Suppressor macrophage (primary cell): ENCODE results near the gene SLCO1B1.
"Not testable (repeated sequence)": the region's sequence is repeated elsewhere in the genome, so short reads cannot be mapped to it uniquely, and the experiment has no call there.

Source experiments
- DNase-seq, 4 experiments: peaks; one replicate each; pipeline ENCODE4 v3.0.0-alpha.2; 2020 to 2022
- total RNA-seq, 17 experiments: gene quantifications; one replicate each; lab custom pipeline; 2026; ENCODE audit warnings: mixed read lengths in 6 of 17, inconsistent platforms in 3 of 17; lab: John Stamatoyannopoulos, UW

Gene SLCO1B1, protein sequence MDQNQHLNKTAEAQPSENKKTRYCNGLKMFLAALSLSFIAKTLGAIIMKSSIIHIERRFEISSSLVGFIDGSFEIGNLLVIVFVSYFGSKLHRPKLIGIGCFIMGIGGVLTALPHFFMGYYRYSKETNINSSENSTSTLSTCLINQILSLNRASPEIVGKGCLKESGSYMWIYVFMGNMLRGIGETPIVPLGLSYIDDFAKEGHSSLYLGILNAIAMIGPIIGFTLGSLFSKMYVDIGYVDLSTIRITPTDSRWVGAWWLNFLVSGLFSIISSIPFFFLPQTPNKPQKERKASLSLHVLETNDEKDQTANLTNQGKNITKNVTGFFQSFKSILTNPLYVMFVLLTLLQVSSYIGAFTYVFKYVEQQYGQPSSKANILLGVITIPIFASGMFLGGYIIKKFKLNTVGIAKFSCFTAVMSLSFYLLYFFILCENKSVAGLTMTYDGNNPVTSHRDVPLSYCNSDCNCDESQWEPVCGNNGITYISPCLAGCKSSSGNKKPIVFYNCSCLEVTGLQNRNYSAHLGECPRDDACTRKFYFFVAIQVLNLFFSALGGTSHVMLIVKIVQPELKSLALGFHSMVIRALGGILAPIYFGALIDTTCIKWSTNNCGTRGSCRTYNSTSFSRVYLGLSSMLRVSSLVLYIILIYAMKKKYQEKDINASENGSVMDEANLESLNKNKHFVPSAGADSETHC
- 0 to 2.3 (median 0) reads per million in 17 experiments for total RNA-seq

DNA sequence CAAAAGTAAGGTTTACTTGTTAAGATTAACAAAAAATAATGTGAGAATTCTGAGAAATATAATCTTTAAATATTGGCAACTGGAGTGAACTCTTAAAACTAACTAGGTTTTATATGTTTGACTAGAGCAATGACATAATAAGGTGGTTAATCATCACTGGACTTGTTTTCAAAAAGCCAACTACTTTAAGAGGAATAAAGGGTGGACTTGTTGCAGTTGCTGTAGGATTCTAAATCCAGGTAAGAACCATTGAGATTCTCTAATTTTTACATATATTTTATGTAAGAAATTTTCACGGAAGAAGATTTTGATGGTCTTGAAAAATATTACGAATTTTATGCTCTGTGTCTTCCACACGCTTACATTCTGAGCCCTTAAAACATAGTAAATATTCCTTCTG is at the start of gene SLCO1B1:
Gene SLCO1B1 (plus strand): TSS at position 197 of the 400 bp plus-strand sequence. CDS start 10,381 bp downstream, outside the sequence.
- DNase-seq, result no peak

DNA sequence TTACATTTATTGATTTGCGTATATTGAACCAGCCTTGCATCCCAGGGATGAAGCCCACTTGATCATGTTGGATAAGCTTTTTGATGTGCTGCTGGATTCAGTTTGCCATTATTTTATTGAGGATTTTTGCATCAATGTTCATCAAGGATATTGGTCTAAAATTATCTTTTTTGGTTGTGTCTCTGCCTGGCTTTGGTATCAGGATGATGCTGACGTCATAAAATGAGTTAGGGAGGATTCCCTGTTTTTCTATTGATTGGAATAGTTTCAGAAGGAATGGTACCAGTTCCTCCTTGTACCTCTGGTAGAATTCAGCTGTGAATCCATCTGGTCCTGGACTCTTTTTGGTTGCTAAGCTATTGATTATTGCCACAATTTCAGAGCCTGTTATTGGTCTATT is 46.2 kb upstream of the SLCO1B1 start:
- not testable (repeated sequence) for DNase-seq

DNA sequence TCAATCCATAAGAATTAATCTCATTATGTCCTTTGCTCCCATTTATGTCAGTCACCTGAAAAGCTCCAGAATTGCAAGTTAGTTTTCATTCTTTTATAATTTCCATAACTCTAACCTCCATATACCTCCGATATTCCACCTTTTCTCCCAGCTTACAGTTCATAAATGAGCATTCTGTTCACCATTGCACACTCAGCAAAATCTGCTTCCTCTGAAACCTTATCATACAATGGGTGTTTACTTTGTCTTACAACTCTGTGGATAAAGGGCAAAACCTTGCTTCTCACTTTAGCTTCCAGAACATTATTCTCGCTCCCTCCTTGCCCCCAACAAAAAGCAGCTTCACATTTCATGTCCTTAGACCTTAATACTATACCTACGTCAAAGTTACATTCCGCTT is 19.3 kb upstream of the SLCO1B1 start:
- no peak for DNase-seq

DNA sequence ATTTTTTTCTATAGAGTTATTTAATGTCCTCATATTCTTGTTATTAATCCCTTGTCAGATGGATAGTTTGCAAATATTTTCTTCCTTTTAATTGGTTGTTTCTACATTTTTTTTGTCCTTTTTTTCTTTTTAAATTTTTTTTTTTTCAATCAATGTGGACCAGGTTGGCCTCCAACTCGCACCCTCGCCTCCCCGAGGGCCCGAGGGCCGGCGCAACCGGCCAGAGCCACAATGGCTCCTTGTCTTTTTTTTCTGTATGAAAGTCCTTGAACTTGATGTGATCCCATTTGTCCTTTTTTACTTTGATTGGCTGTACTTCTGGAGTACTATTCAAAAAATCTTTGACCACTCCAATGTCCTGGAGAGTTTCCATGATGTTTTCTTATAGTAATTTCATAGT is 17.7 kb upstream of the SLCO1B1 start:
- no peak for DNase-seq

DNA sequence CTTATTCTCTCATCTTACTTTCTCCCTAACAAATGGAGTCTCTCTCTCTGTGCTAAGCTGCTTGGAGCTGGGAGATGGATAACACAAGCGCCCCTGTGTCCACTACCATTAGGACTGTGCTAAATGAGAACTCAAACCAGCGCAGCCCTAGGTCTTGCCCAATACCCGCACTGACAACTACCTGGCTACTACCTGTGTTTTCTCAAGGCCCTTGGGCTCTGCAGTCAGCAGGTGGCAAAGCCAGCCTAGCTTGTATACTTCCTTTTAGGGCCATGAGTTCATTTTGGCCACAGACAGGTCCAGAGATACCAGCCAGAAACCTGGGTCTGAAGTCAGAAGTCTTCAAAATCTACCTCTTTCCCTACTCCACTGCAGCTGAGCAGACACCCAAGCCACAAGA is 13.0 kb upstream of the SLCO1B1 start:
- no peak for DNase-seq

DNA sequence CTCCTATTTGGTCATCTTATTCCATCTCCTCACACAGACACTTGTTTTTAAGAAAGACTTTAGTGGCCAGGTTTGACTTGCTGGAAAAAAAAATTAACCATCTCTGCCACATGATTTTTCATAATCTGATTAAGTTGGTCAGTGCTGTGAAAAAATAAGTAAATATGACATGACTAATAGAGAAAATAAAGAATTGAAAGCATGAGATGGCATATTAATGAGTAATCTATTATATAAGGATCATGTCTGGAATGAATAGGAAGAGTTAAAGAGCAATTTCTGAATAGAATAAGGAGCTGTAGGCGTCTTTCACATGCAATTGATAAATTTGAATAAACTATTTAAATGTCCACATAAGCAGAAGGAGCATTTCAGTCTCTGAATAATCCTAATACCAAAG is 12.2 kb upstream of the SLCO1B1 start:
- no peak for DNase-seq

DNA sequence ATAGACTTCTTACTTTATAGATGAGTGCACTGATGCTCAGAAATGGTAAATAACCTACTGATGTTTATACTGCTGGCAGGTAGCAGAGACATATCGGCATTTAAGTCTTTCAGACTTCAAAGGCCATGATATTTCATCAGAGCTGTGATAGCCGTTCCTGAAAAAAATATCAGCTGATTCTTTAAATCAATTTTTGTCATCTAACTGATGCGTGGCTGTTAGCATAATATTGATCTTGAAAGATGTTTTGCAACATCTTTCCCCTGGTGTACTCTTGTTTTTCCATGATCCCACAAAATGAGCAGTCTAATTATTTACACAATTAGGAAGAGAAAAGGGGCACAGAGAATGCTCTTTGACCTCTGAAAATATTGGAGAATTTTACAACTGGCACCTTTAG is 1.6 kb upstream of the SLCO1B1 start:
- no peak for DNase-seq

DNA sequence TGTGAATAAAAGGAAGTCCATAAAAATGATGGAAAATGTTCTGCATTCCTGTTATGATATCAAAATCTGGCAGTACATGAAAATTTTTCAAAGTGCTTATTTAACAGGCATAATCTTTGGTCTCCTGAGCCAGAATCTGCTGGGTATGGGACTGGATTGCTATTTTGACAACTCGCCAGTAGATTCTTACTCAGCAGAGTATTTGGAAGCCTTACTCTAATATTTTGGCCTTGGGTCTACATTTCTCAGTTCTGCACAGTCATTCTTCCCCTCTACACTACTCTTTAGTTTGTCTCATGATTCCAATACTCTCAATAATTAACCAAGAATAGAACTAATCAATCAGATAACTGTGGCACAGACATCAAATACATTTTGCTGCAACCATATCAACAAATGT is 1.1 kb upstream of the SLCO1B1 start:
- DNase-seq, result no peak

DNA sequence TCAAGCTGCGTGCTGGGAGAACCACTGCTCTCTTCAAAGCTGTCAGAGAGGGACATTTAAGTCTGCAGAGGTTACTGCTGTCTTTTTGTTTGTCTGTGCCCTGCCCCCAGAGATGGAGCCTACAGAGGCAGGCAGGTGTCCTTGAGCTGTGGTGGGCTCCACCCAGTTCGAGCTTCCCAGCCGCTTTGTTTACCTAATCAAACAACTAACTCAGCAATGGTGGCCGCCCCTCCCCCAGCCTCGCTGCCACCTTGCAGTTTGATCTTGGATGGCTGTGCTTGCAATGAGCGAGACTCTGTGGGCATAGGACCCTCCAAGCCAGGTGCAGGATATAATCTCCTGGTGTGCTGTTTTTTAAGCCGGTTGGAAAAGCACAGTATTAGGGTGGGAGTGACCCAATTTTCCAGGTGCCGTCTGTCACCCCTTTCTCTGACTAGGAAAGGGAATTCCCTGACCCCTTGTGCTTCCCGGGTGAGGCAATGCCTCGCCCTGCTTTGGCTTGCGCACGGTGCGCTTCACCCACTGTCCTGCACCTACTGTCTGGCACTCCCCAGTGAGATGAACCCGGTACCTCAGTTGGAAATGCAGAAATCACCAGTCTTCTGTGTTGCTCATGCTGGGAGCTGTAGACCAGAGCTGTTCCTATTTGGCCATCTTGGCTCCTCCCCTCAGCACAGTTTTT is 6.5 kb downstream of the SLCO1B1 start:
- DNase-seq, result not testable (repeated sequence)

DNA sequence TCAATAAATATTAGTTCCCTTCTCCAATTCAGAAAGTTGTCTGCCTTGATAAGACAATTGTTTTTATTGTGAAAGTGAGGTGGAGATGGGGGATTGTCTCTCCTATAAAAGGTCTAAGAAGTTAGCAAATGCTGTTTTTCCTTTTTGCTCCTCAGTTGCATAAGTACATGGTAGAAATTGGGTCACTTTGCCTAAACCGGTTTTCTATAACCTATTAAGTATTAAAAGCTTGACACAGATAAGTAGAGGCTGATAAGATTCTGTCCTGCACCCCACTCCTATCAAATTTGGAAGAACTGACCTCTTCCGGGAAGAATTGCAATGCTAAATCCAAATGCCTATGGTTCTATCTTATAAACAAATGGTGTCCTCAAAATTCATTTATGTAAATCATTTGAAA is 7.0 kb downstream of the SLCO1B1 start:
- no peak for DNase-seq

DNA sequence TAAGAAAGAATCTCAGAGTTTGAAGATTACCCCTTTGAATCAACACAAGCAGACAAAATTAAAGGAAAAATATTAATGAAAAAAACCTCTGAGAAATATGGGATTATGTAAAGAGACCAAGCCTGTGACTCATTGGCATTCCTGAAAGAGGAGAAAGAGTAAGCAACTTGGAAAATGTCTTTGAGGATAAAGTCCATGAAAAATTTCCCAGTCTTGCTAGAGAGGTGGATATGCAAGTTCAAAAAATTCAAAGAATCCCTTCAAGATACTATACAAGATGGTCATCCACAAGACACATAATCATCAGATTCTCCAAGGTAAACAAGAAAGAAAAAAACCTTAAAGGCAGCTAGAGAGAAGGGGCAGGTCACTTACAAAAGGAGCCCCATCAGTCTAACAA is 13.3 kb downstream of the SLCO1B1 start:
- DNase-seq, result no peak

DNA sequence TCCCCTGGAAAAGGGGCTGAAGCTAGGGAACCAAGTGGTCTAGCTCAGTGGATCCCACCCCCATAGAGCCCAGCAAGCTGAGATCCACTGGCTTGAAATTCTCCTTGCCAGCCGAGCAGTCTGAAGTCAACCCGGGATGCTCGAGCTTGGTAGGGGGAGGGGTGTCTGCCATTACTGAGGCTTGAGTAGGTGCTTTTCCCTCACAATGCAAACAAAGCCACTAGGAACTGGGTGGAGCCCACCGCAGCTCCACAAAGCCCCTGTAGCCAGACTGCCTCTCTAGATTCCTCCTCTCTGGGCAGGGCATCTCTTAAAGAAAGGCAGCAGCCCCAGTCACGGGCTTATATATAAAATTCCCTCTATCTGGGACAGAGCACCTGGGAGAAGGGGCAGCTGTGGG is 18.9 kb downstream of the SLCO1B1 start:
- not testable (repeated sequence) for DNase-seq

DNA sequence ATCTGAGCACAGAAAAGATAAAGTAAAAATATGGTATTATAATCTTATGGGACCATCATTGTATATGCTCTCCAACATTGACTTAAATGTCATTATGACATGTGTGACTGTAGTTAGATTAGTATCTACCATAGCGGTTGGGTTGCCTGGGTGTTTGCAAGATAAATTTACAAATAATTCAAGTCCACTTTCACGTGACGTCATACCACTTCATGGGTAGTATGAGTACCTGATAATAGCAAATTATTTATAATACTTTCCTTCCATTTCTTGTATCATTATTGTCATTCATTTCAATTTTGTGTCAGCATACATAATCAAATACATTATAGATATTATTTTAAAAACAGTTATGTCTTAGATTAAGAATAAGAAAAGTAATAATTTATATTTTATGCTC is 20.2 kb downstream of the SLCO1B1 start:
- no peak for DNase-seq

DNA sequence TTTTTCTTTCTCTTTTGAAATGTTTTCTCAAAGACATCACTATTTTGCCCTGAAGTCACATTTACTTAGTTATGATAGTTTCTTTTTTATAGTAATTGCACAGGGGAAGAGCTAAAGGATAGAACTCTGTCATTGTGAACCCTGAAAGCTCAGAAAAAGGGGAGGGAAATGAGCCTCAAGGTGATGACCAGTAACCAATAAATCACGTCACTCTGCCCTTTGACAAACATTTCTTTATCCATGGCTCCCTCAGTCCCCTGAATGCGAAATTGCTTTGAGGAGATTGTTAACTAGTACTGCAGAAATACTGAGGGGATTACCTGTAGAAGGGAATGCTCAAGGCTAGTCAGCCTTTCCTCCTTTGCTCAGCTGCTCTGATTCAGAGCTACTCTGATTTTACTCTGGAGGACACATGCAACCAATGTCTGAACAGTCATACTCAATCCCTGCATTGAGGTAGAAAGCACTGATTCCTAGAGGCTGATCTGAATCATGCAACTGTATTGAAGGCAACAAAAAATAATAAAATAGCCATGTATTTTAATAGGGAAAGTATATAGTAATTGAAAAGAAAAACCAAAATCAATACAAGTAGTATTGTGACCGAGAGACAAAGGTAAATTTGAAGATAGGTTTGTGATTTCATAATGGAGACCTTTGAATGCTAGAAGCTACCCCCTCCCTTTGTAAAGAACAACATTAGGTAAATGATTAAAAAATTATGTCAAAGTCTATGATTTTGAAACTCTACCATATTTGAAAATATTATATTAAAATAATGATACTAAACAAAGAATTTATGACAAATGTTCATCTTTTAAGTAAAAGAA is 24.7 kb downstream of the SLCO1B1 start:
- no peak for DNase-seq

DNA sequence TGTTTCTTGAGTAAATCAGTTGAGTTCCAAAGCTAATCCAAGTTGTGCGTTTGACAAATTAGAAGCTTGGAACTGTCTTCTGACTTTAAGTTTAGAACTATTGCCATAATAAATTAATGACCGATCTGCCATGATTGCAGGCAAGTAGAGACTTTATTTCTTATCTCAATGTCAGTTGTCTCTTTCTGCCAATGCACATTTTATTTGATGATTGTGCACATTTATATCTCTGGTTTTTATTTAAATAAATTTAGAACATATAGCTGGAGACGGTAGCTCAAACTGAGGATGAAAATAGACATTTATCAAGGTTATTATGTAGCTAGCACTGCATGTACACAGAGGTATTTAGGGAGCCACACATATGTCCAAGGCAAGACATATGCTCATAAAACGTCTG is 34.1 kb downstream of the SLCO1B1 start:
- DNase-seq, result no peak

DNA sequence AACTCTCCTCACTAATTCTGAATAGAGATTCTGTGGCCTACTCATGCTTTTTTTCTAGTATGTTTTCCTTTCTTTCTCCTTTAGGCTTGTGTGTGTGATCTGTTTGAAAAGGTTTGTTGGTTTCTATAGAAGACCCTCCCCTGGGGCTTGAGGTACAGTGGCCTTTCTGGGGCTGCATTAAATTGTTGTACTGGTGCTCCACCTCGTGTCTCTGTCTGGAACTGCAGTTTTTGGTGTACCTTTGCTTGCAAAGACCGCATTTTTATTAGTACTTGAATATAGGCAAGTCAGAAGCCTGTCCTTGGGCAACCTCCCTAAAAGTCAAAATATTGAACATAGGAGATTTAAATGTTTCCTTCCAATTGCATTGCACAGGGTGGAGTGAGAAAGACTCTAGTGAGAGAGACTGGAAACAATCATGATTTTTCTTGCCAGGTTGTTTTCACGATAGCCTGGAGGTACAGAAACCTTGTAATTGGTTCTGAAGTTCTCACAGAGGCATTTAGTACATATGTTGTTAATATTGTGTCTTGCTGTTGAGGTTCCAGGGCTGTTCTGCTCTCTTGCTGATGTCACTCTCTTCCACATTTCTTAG is 39.0 kb downstream of the SLCO1B1 start:
- DNase-seq, result peak; percentile 29 to 53 (median 45)

DNA sequence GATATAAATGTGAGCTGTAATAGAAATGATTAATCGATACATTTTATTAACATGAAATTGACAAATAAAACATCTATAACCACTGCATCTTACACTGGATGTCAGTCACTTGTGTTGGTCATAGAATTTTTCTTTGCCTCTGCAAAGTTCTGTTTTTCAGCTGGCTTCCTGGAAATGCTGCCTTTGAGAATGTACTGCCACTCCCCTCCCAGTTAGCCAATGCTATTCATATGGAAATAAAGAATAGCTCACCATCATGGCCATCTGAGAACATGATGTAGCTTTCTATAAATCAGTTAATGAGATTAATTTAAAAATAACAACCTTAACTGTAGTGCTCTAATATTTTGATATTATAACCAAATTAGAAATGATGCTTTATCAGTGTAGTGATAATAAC is 41.1 kb downstream of the SLCO1B1 start:
- no peak for DNase-seq

DNA sequence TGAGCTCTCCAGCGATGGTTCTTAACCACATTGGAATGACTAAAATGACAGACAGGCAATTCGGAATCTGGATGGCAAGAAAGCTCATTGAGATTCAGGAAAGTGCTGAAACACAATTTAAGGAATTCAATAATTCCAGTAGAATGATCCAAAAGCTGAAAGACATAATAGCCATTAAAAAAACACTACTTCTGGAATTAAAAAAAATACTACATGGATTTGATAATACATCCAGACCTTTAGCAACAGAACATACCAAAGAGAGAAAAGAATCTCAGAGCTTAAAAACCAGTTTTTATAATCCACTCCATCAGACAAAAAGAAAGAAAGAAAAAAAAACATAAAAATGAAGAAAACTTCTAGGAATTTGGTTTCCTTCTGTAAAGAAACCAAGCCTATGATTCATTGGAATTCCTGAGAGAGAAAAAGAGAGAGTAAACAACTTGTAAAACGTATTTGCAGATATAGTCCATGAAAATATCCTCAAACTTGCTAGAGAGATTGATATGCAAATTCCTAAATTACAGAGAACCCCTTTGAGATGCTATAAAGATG is 52.8 kb downstream of the SLCO1B1 start:
- DNase-seq, result no peak

DNA sequence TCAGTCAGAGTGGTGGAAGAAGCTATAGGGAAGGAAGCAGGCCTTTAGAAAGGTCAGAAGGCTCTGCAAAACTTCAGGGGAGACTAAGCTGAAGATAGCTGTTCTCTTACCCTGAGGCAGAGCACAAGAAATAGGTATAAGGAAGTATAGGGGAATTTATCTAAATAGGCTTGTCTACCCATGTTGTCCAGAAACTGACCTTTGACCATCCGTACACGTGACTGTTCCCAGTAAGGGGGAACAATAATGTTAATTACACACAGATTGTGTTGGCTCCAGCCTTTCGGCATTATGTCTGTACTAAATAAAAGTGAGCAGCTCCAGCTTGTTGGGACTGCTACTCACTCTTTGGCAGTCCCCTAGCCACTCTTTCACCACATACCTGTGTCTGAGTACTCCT is 59.0 kb downstream of the SLCO1B1 start:
- no peak for DNase-seq

DNA sequence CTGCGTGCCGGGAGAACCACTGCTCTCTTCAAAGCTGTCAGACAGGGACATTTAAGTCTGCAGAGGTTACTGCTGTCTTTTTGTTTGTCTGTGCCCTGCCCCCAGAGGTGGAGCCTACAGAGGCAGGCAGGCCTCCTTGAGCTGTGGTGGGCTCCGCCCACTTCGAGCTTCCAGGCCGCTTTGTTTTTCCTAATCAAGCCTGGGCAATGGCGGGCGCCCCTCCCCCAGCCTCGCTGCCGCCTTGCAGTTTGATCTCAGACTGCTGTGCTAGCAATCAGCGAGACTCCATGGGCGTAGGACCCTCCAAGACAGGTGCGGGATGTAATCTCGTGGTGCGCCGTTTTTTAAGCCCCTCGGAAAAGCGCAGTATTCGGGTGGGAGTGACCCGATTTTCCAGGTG is 83.4 kb downstream of the SLCO1B1 start:
- not testable (repeated sequence) for DNase-seq

DNA sequence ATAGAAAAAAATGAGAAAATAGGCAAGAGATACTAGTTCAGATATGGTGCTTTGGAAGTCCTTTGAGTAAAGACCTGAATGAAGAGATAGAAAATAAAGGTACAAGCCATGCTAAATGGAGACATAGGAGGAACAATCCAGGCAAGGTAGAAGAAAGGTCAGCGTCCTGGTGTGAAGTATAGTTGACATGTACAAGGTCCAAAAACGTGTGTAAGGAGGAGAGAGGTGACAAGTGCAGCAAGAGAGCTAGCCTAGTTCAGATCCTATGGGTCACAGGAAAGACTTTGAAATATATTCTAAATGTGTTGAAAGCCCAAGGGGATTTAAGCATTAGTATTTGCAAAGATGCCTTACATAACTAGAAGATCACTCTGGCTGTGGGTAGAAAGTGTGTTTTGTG is 88.2 kb downstream of the SLCO1B1 start:
- DNase-seq, result no peak

DNA sequence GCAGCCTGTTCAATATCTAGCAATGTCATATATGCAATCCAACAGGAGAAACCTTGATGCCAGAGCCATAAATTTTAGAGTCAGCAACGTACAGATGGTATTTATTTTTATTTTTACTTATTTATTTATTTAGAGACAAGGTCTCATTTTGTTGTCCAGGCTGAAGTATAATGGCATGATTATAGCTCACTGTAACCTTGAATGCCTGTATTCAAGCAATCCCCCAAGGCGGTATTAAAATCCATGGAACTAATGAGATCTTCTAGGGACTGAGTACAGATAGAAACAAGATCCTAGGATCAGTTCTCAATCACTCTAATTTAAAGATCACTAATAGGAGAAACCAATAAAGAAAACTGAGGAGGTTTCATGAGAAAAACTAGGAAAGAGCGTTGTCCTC is 89.3 kb downstream of the SLCO1B1 start:
- DNase-seq, result no peak
